Stimulated activated CD4-positive, alpha-beta T cell treated with anti-CD3 and anti-CD28 coated beads, Interleukin-15, amount 100 ng/mL, for 1 hour (primary cell): Measurements from ENCODE around the gene GPR146.

Experiments
- DNase-seq, 2 donors: peaks; one replicate each; pipeline ENCODE4 v3.0.0-alpha.2; 2020; ENCODE audit warnings: low read depth in 1 of 2, low spot score in 1 of 2

The GPR146 gene

DNA sequence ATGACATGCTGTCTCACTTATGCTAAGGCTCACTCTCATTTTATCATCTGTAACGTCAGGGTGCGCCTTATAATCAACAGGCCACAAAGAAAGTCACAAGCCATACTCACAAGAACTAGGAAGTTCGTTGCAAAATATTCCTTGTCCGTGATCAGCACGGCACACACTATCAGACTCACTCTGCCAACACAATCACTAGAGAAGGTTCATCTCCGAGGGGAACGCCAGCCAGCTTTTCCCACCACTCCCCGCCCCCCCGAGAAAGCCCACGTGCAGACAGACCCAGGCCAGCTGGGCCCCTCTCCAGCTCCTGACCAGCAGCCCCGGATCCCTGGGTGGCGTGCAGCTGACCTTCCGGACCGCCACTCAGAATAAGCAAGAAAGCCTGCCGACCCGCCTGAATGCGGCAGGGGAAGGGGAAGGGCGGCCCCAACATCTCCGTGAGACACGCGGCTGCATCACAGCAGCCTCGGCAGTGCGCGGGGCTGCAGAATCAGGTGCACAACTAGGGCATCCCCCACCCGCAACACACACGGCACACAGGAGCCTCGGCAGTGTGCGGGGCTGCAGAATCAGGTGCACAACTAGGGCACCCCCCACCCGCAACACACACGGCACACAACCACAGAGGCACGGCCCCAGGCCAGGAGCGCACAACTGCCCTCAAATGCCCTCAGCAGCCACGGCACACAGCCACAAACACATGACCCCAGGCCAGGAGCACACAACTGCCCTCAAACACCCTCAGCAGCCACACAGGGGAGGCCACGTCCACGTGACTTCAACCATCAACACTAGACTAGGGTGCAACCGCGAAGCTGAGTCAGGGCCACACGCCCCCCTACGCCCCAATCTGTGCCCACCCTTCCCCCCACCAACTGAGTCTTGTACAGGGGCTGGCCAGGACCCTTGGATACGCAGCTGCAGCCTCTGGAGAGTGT, 2.5 kb upstream of the GPR146 start:
- DNase-seq: no peak

DNA sequence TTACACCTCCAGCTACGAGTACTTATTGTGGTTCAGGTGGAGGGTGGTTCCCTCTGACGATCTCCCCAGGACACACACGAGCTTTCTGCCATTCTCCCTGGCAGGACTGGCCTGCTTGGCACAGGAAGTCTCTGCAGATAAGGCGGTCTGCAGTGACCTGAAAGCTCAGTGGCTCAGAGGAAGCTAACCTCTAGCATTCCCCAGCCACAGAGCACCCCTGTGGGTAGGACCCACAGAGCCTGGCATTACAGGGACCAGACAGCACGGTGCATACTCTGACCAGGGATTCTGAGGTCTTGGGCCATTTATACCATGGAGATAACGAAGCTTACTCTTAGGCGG, 1.9 kb upstream of the GPR146 start:
- DNase-seq: no peak

GRCh38 chr7:1043552-1044188, 676 bp upstream of the GPR146 start:
- no peak for DNase-seq

GRCh38 chr7:1045069-1046063, 1.0 kb downstream of the GPR146 start:
- DNase-seq: no peak

DNA sequence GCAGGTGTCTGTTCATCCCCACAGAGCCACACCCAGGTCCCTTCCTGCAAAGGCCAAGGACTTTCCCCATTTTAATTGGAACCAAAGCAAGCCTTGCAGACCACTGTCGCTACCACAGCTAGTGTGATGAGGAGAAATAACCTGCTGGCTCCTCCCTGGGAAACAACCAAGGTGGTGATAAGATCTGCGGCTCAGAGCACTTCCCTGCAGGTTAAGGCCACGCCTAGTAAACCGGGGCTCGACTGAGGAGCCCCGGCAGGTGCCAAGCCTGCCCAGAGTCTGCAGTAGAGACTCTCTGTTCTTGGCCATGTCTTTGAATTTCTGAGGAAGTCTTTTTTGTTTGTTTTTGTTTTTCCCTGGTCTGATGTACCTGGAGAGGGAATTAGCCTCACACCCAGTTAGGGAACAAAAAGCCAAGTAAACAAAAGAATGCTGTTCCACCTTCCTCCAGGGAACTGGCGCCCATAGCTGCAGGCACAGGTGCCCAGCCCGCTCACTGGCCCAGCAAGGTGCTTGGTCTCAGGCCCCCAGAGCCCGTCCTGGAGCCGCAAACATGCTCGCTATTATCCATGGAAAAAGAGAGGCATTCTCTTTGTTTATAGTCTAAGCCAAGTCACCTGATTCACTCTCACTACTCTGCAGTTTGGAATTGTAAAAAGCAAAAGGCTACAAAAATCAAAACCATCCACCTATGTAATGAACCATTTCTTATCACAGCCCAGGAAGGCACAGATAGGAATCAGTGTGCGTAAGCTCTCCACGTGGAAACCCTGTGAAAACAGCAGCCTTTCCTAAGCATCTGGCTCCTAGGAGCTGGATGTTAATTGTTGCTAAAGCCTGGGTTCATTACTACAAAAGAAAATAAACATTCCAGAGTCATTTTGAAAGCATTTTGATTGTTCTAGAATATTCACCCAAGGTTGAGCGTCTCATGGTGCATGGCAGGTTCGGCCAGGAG, 2.7 kb downstream of the GPR146 start:
- no peak for DNase-seq

- DNase-seq: no peak
These were observed 4.8 kb downstream of the GPR146 start for GRCh38 chr7:1049006-1049741.

DNA sequence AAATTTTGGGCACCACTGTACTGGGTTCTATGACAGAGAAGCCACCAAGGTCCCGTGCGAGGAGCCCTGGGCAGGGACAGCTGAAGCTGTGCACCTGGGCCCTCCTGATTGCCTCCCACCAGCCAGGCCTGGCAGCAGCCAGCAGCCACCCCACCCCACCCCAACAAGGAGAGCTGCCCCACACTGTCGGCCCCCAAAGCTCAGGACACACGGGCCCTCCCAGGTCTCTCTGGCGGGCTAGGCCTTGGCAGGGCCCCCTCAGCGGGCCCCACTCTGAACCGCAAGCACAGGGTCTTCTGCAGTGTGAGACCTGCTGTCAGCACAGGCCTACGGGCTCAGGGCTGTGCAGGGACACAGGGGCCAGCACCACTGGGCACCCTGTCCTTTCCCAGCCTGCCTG, 5.5 kb downstream of the GPR146 start:
- DNase-seq: no peak

- no peak for DNase-seq
These were observed 6.0 kb downstream of the GPR146 start for GRCh38 chr7:1050254-1050906.

DNA sequence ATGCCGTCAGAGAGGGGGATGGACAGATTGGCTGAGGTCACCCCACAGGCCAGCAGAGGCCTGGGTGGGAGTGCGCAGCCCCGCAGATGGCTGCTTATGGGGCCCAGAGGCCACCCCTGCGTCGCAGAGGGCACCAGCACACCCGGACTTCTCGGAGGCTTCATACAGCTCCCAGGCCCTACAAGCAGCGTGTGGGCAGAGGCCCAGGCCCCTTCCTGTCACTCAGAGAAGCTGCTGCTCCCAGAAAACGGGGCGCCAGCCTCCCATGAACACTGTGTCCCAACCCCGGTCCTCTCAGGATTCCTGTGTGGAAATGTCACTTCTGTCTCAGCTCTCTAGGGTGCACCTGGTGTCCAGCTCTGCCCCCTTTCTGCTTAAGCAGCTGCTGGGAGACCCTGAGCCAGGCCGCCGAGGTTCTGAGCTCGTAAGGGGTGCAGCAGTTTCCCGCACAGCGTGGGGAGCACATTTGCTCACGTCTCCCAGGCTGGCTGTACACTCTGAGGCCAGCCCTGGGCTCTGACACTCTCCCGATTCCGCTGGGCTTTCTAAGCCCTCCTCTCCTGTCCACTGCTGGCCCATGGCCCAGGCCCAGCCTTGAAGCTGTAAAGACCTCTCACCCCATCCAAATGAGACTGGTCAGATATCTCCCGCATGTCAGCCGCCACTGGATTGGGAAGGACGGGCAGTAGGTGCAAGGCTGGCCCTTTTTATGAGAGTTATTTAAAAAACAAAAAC, 6.8 kb downstream of the GPR146 start:
- DNase-seq: no peak

DNA sequence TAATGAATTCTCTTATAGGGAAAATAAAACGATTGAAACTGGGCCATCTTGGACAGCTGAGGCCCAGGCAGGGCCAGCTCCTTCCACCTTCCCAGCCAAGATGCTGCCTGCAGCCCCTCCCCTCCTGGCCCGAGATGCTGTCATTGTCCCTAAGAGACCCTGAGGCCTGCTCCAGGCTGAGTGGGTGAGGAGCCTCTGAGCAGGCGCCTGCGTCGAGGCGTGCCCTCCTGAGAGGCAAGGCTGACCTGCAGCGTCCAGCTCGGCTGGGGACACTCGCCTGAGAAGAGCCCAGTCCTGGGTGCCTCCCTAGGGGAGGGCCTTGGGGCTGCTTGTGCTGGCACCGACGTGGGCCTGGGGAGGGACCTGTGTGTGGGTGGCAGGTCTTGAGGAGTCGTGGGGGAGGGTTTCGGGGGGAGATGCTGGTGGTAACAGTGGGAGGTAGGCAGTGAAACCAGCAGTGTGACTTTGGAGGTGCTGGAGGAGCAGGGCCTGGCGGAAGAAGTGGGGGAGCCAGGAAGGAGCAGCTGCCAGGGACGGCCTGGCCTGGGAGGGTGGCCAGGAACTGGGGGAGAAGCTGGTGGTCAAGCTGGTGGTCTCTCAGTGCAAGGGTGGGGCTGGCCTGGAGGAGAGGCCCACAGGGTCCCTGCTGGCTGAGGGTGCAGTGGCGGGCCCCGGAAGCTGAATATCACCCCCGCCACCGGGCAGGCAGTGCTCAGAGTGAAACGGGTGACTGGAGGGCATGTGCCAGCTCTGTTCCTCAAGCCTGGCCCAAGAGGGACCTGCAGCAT, 7.9 kb downstream of the GPR146 start:
- DNase-seq: no peak

DNA sequence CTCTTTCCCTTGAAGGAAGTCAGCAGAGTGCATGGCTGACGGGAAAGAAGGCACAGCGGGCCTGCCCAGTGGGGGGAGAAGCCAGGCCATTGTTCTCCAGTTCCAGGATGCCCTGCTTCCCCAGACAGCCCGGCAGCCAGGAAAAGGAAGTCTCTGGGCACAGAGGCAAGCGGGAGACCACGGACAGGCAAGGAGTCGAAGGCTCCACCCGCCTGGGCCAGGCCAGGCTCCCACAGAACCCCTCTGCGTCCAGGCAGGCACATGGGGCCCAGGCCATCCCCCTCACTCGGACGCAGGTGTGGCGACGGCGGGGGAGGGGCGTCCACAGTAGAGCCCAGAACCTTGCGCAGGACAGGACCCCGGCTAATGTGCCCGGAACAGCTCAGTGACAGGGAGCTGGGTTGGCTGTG, 8.7 kb downstream of the GPR146 start:
- DNase-seq: no peak

- DNase-seq: no peak
These were observed 9.5 kb downstream of the GPR146 start for GRCh38 chr7:1053816-1054370.

DNA sequence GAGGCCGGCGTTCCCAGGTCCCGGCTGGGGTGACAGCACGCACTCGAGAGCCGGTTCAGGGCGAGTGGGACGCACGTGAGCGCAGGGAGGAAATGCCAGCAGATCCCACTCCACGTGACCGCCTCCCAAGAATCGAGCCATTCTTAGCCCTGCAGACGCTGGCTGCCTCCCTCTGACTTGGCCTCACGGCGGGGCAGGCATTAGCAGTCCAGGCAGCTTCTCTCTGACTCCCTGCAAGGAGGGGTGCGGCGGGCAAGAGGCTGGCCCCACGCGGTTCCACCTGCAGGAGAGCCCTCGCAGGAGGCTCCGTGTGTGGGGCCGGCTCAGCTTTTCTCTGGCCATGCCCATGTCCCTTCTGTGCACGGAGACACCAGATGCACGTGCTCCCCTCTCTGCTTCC, 10.1 kb downstream of the GPR146 start:
- DNase-seq: no peak

DNA sequence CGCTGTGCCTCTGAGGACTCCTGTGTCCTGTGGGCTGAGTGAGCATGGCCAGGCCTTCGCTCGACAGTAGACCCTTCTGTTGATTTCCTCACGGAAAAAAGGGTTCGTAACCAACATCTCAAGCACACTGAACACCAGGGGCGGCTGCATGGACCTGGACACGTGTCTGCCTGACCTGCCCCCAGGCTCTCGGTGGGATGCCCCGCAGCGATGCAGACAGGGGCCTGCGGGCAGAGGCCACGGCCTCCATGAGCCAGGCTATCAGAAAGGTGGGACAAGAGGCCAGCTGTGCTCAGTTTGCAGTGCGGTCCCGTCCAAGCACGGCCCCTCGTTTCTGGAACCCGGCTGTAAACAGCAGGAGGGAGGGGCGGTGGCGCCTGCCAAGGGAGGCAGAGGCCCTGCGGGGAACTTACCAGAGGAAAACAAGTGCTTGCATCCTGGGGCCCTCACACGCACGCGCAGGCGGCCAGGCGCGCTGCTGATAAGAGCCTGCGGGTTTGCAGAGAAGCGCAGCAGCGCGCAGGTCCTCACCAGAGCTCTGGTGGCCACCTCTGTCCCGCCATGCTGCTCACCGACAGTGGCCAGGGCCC, 10.6 kb downstream of the GPR146 start:
- peak; percentile 30 to 39 for DNase-seq

DNA sequence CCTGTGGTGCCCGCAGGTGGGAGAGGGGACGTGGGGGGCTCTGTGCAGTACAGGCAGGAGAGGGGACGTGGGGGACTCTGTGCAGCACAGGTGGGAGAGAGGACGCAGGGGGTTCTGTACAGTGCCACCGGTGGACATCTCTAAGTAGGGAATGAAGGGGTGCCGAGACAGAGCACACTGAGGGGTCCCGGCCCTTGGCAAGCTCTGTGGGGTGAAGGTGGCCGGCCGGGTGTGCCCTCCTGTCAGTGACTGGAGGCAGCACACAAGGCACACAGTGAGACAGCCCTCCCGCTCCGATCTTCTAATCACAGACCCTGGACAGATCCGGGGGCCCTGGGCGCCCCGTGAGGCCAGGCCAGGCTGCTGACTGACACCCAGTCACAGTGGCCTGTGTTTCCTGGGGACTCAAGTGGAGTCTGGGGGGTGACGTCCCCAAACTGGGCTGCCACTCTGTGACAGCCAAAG, 11.2 kb downstream of the GPR146 start:
- no peak for DNase-seq

GRCh38 chr7:1055956-1056784, 11.8 kb downstream of the GPR146 start:
- DNase-seq: no peak
